Gastrocnemius medialis (tissue), 4 donors: Measurements from ENCODE around the gene ACSBG1. TPM values are rescaled to one million over a fixed set of nuclear protein-coding genes. Genes with fewer than 3 reads are reported as not detected.

Experiments used
- ATAC-seq, 2 donors: fragments of 150-250 bp; one replicate each; pipeline ENCODE4 v1.9.1; 2016
- DNase-seq, 2 donors: peaks; one replicate each; pipeline ENCODE4 v3.0.0-alpha.2; 2019
- H3K27ac ChIP-seq, 4 donors: fragments of 200-600 bp; sonication (generic); 1 replicate in 1 of 4; 2 replicates in 3 of 4; pipeline ENCODE4 v1.5.1; 2016 to 2018; ENCODE audit warnings: mild to moderate bottlenecking in 2 of 4, moderate library complexity in 1 of 4
- H3K27me3 ChIP-seq, 3 donors: fragments of 200-600 bp; sonication (generic) in 2 of 3; 1 replicate in 1 of 3; 2 replicates in 2 of 3; pipeline versions ENCODE4 v1.5.1 to v1.6.0; 2016 to 2019; ENCODE audit warnings: mild to moderate bottlenecking in 1 of 3, moderate library complexity in 1 of 3
- H3K36me3 ChIP-seq, 2 donors: fragments of 200-600 bp; sonication (generic) in 1 of 2; one replicate each; pipeline ENCODE4 v1.5.1; 2017 to 2018
- H3K4me1 ChIP-seq, 2 donors: fragments of 200-600 bp; sonication (generic) in 1 of 2; one replicate each; pipeline ENCODE4 v1.5.1; 2016 to 2017; ENCODE audit warnings: mild to moderate bottlenecking in 2 of 2
- H3K4me3 ChIP-seq, 4 donors: fragments of 200-600 bp; sonication (generic) in 3 of 4; 1 replicate in 1 of 4; 2 replicates in 3 of 4; pipeline ENCODE4 v1.5.1; 2016 to 2019; ENCODE audit warnings: mild to moderate bottlenecking in 2 of 4
- H3K9me3 ChIP-seq, 3 donors: fragments of 200-600 bp; sonication (generic) in 2 of 3; 1 replicate in 1 of 3; 2 replicates in 2 of 3; pipeline ENCODE4 v1.5.1; 2016 to 2019
- POLR2A ChIP-seq, 2 donors: fragments of 450-650 bp; IDR thresholded peaks; one replicate each; pipeline ENCODE4 v1.6.1; 2017; ENCODE audit warnings: antibody characterized with exemption in 2 of 2, mild to moderate bottlenecking in 2 of 2, moderate library complexity in 2 of 2
- in situ Hi-C, 4 donors: fragments of 200-750 bp; cut with MboI; loops; one replicate each; pipeline versions ENCODE4 v1.15.0 to v1.8.0; 2017; ENCODE audit warnings: low sequenced_read_pairs in 4 of 4
- intact Hi-C: fragments of 100-400 bp; cut with DNase I; formaldehyde crosslinking; loops from one replicate; pipeline ENCODE4 v1.15.1; 2023; ENCODE audit warnings: low total_unique reads
- total RNA-seq, 4 donors: library from RNA; depleted of rRNA; stranded (reverse); fragments of >200 nt; gene quantifications; one replicate each; pipeline versions ENCODE4 v1.1.0 to v1.2.3, GENCODE V29; 2016
- TF ChIP-seq, protein P1 (sequence below), 5 experiments: fragments of 450-650 bp in 3 of 5; fragments of 200-600 bp in 2 of 5; sonication (generic) in 2 of 5; IDR thresholded peaks in 4 of 5; conservative IDR thresholded peaks in 1 of 5; 1 replicate in 4 of 5; 2 replicates in 1 of 5; pipeline ENCODE4 v1.5.1; 2016 to 2019; ENCODE audit warnings: antibody characterized with exemption in 5 of 5, mild to moderate bottlenecking in 3 of 5, moderate library complexity in 3 of 5

ACSBG1 gene
- total RNA-seq, 4 donors from 2014 or later: 1.9 TPM; not detected in 3

DNA sequence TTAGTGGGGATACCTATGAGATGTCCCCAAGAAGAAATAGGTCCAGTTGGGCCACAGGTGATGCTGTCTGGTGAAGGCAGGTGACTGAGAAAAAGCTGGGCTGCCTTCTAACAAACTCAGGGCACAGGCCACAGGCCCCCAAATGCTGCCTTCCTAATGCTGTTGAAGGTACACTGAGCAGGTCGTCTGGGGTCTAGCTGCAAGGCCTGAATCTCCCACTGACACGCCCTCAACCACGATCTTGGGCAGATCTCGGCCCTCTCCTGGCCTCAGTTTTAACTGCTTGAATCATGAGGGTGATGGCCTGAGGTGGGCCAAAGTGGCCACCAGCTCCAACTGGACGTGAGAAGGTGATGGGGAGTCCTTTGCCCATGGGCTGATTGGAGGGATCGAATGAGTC lies 2.1 kb upstream of the ACSBG1 start:
- TF ChIP-seq POLR2A (IDR thresholded peaks at IDR 0.05): no peak
- TF ChIP-seq, protein P1, sequence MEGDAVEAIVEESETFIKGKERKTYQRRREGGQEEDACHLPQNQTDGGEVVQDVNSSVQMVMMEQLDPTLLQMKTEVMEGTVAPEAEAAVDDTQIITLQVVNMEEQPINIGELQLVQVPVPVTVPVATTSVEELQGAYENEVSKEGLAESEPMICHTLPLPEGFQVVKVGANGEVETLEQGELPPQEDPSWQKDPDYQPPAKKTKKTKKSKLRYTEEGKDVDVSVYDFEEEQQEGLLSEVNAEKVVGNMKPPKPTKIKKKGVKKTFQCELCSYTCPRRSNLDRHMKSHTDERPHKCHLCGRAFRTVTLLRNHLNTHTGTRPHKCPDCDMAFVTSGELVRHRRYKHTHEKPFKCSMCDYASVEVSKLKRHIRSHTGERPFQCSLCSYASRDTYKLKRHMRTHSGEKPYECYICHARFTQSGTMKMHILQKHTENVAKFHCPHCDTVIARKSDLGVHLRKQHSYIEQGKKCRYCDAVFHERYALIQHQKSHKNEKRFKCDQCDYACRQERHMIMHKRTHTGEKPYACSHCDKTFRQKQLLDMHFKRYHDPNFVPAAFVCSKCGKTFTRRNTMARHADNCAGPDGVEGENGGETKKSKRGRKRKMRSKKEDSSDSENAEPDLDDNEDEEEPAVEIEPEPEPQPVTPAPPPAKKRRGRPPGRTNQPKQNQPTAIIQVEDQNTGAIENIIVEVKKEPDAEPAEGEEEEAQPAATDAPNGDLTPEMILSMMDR (IDR thresholded peaks at IDR 0.05 in 4 of 5, conservative IDR thresholded peaks at IDR 0.05 in 1 of 5): no peak
- no peaks in the 10 kb centered on the region for H3K27me3 ChIP-seq
- intact Hi-C loops (loop anchor here (5.0 kb wide), 1 partner anchor 34 kb away; no protein-coding TSS in a partner anchor), in situ Hi-C loops (loop anchor here (5.0 to 25.0 kb wide), 4 partner anchors 54 to 274 kb away; no protein-coding TSS in a partner anchor)
- H3K4me3 ChIP-seq: no peak overlapping the region
- ATAC-seq: no peak
- no peaks in the 10 kb centered on the region for H3K36me3 ChIP-seq
- no peaks in the 10 kb centered on the region for H3K9me3 ChIP-seq
- no peak overlapping the region for H3K27ac ChIP-seq
- DNase-seq: no peak
- H3K4me1 ChIP-seq: no peaks in the 10 kb centered on the region

DNA sequence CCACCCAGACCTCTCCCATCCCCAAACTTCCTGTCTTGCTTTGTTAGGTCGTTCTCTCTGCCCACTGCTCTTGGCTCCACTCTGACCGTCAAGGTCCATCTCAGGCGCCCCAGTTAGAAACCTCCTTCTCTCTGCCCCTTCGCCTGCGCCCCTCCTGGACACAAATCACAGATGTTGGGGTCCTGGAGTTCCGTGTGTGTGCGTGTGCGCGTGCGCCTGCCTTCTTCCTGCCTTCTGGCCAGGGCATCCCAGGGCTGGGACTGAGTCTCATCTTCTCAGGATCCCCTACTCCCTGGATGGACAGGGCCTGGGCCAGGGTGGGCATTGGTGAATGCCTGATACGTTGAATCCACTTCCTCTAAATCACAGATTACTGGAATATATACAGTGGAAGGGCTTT lies 869 bp downstream of the ACSBG1 start:
- no peak for TF ChIP-seq POLR2A (IDR thresholded peaks at IDR 0.05)
- TF ChIP-seq, protein P1 (IDR thresholded peaks at IDR 0.05 in 4 of 5, conservative IDR thresholded peaks at IDR 0.05 in 1 of 5): no peak
- ATAC-seq (no peak), DNase-seq (no peak)
- intact Hi-C loops: no loop called here
- Histone ChIP-seq H3K27me3 (no peaks in the 10 kb centered on the region), H3K4me1 (no peaks in the 10 kb centered on the region), H3K36me3 (no peaks in the 10 kb centered on the region), H3K27ac (no peak overlapping the region), H3K9me3 (no peaks in the 10 kb centered on the region), H3K4me3 (no peak overlapping the region)
- in situ Hi-C loops: loop anchor here (10.0 to 25.0 kb wide), 2 partner anchors 59 to 271 kb away; no protein-coding TSS in a partner anchor

DNA sequence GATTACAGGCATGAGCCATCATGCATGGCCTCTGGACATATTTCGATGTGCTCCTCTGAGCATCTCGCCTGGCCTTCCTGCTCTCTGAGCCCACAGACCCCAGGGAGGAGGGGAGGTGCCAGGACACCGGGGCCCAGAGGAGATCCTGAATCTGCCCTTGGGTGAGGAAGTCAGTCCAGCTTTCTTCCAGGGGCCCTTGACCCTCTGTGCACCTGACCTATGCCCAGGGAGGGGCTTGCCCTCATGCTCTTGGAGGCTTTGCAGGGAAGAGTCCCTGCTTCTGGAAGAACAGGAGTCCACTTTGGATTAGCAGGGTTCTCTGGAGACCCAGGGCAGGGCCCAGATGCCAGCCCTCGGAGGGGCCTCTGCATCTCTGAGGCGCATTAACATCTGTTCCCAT lies 1.4 kb downstream of the ACSBG1 start:
- Histone ChIP-seq H3K36me3 (no peaks in the 10 kb centered on the region), H3K4me1 (no peaks in the 10 kb centered on the region), H3K27ac (no peak overlapping the region), H3K4me3 (no peak overlapping the region), H3K27me3 (no peaks in the 10 kb centered on the region), H3K9me3 (no peaks in the 10 kb centered on the region)
- no peak for ATAC-seq
- no peak for DNase-seq
- intact Hi-C loops (no loop called here), in situ Hi-C loops (loop anchor here (10.0 to 25.0 kb wide), 2 partner anchors 58 to 271 kb away; no protein-coding TSS in a partner anchor)
- no peak for TF ChIP-seq POLR2A (IDR thresholded peaks at IDR 0.05)
- TF ChIP-seq, protein P1 (IDR thresholded peaks at IDR 0.05 in 4 of 5, conservative IDR thresholded peaks at IDR 0.05 in 1 of 5): no peak

DNA sequence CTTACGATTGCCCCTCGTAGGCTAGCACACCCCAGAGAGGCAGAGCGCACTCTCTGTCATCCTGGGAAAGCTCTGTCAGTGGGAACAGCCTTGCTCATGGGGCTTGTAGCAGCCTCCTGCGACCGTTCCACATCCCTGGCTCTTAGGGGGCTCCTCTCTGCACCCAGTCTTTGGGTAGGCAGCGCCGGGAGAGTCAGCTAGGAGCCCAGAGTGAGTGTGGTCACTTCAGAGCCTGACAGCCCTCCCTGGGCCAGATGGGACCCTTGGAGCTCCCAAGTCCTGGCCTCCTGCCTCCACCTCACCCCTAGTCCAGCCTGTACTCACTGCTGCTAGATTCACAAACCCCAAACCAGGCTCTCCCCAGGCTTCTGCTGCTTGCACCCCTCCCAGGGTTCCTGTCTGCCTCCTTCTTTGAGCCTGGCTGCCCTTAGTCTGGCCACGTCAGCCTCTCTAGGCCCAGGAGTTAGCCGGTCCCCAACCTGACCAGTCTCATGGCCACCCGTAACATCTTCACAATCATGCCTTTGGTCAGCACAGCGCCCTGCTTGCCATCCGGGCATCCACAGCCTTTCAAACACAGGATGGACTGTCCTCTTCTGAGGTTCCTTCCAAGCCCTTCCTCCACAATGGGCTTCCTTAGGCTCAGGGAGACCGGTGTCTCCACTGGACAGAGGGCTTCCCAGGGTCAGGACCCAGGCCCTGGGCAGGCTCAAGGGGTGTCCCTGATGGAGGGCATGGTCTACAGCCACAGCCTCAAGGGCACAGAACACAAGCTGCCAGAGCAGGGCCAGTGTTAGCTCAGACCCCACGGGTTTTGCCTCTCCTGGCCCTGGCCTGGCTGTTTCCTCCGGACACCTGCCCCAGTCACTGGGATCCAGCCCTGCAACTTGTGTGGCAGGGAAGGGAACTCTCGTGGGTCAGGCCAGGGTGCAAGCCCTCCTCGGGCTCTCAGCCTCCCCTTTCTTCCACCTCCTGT lies 4.6 kb downstream of the ACSBG1 start:
- intact Hi-C loops: no loop called here

More for the DNA sequence above, 4.6 kb downstream of the ACSBG1 start:
- no peaks in the 10 kb centered on the region for H3K27me3 ChIP-seq
- no peak for TF ChIP-seq POLR2A (IDR thresholded peaks at IDR 0.05)
- TF ChIP-seq, protein P1 (IDR thresholded peaks at IDR 0.05 in 4 of 5, conservative IDR thresholded peaks at IDR 0.05 in 1 of 5): no peak
- H3K27ac ChIP-seq: no peak overlapping the region
- H3K9me3 ChIP-seq: no peaks in the 10 kb centered on the region
- in situ Hi-C loops: loop anchor here (10.0 to 25.0 kb wide), 2 partner anchors 55 to 267 kb away; no protein-coding TSS in a partner anchor
- ATAC-seq (no peak), DNase-seq (no peak)
- H3K4me1 ChIP-seq: no peaks in the 10 kb centered on the region
- H3K4me3 ChIP-seq: no peak overlapping the region
- no peaks in the 10 kb centered on the region for H3K36me3 ChIP-seq
